H1 (cell line): ENCODE measurements around the gene SHLD1.

Experiments used
- CTCF ChIP-seq, 3 experiments: IDR thresholded peaks; 1 replicate in 2 of 3; 2 replicates in 1 of 3; pipeline versions ENCODE4 v1.5.1 to v1.6.1; 2011; ENCODE audit warnings: low read length in 3 of 3, mild to moderate bottlenecking in 3 of 3, inconsistent platforms in 2 of 3, low read depth in 1 of 3, moderate library complexity in 1 of 3; ENCODE audit not compliant: insufficient read depth in 1 of 3; ENCODE audit errors: control extremely low read depth in 1 of 3
- EGR1 ChIP-seq: IDR thresholded peaks from 2 replicates; pipeline ENCODE4 v1.6.1; 2011; ENCODE audit warnings: low read depth, low read length, borderline replicate concordance
- SUZ12 ChIP-seq: fragments of 200-600 bp; sonication (generic); IDR thresholded peaks from 2 replicates; pipeline ENCODE4 v1.6.1; 2012; ENCODE audit warnings: mild to moderate bottlenecking, inconsistent platforms, low read length, moderate library complexity, mixed read lengths

- TF ChIP-seq CTCF (IDR thresholded peaks at IDR 0.05; ENCODE audit: control extremely low read depth in 1 of 3, insufficient read depth in 1 of 3, low read depth in 1 of 3, low read length in 3 of 3) (no peak), SUZ12 (no peak), EGR1 (no peak)
Measured at GRCh38 chr20:5845681-5846615, 95.7 kb downstream of the SHLD1 start.
